Muscle of arm (tissue), 12 donors: ENCODE data around the gene TYW1. TPM values are rescaled to one million over a fixed set of nuclear protein-coding genes. Genes with fewer than 3 reads are reported as not detected.
"Not testable (repeated sequence)": the region's sequence is repeated elsewhere in the genome, so short reads cannot be mapped to it uniquely, and the experiment has no call there.

Source experiments
- DNase-seq: peaks from one replicate; pipeline ENCODE4 v3.0.0-alpha.2; 2013
- polyA plus RNA-seq, 12 donors: library from polyadenylated mRNA; unstranded; fragments of 120-200 nt; gene quantifications; one replicate each; pipeline ENCODE4 v1.2.1, GENCODE V29; 2013; ENCODE audit not compliant: insufficient read length in 12 of 12

The TYW1 gene
- polyA plus RNA-seq, 12 donors, result 11.4 to 21.3 (median 17.3) TPM; not detected in 1

GRCh38 chr7:66980336-66980735, 16.3 kb upstream of the TYW1 start:
- DNase-seq, result not testable (repeated sequence)

- not testable (repeated sequence) for DNase-seq
These were observed 7.1 kb upstream of the TYW1 start for GRCh38 chr7:66989552-66989951.

GRCh38 chr7:66994051-66994450, 2.6 kb upstream of the TYW1 start:
- not testable (repeated sequence) for DNase-seq

DNA sequence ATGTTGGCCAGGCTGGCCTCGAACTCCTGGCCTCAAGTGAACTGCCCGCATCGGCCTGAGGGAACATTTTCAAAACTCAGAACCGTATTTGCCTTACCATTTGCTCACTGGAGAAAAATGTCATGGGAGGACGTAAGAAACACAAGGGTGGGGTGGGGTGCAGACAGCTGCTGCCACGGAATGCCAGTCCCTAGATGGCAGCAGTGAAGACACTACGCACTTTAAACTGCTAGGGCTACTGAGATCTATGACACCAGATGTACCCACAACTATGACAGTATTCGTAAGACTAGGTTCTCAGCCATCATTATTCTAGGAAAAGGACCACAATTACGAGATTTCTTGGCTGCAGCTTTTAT, 2.0 kb upstream of the TYW1 start:
- peak; percentile 31 for DNase-seq

DNA sequence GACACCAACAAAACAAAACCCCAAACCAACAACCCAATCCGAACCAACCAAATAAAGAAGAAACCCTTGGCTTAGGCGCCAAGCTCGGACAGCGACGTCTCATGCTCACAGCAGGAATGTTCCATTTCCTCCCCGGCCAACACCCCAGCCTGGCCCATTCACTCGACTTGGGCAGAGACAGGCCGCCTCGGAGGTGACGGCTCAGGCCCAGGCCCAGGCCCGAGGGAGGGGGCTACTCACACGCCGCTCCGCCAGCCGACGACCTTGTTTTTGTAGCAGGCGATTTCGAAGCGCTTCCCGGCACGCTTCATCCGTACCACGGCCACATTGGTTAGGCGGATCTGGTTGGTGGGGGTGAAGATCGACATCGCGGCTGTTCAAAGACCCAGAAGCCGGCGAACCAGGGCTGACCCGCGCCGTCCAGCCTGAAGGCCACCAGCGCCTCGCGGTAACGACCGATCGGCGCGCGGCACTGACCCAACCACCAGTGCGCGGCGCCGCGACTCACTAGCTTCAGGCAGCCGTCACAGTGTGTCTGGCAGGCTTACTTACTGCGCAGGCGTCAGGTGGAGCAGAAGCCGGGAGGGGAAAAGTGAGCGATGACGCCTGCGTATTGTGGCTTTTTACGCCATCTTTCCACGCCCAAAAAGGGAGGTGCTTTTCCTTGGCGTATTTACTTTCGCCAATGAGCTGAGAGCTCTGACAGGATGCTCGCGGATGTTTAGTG, 1.4 kb upstream of the TYW1 start, which contains the start of gene SBDS:
Gene SBDS, minus strand, starts transcription at position 537 of the 727 bp plus-strand sequence. Its CDS starts 169 bp downstream, at position 368.
- DNase-seq, result peak; percentile 98

DNA sequence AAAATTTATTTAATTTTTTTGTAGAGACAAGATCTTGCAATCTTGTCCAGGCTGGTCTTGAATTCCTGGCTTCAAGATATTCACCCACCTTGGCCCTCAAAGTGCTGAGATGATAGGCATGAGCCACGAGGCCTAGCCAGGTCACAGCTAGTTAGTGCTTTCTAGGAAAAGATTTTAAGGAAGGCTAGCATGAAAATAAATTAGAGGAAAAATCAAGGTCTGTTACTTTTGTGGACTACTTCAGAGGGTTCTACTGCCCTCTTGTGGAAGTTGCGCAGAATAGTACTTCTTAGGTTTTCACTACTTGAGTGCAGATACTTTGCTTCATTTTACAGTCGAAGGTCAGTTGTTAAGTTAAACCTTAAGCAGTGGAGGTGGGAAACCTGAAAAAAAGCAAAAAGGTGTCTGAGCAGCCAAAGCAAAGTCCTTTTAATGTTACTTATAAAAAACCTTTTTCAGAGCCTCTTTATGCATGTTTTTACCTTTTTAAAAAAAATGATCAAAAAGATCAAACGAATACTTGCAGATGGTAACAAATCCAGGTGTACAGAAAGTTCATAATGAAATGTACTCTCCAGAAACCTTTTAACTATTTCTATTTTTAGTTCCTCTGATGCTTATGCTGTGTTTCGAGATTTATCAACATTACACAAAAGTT, 4.1 kb downstream of the TYW1 start:
- DNase-seq, result peak; percentile 16

DNA sequence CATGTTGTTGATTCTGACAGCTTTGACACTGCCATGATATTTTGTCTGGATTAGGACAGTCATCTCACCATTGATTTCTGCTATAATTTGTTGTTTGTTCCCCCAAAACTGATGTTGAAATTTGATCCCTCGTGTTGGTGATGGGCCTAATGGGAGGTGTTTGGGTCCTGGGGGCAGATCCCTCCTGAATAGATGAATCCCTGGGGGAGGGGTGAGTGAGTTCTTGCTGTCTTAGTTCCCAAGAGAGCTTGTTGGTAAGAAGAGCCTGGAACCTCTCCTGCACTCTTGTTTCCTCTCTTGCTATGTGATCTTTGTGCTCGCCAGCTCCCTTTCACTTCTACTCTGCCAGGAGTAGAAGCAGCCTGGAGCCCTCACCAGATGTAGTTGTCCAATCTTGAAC, 7.5 kb downstream of the TYW1 start:
- not testable (repeated sequence) for DNase-seq

GRCh38 chr7:67006965-67007364, 10.3 kb downstream of the TYW1 start:
- DNase-seq, result no peak

- DNase-seq, result no peak
These were observed 11.6 kb downstream of the TYW1 start for GRCh38 chr7:67008260-67008659.

DNA sequence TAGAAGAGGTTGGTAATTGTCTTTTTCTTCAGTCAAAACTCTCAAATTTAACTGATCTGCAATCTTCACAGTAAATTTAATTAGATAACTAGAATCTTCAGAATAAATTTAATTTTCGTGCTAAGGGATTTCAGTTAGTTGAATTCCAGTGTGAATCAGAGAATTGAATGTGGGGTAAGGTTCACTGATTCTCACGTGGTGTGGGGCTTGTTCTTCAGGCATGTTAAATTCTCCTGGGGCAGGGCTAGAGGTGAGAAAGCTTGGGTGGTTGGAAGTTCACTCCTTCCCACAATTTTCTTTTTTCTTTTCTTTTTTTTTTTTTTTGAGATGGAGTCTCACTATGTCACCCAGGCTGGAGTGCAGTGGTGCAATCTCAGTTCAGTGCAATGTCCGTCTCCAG, 13.0 kb downstream of the TYW1 start:
- not testable (repeated sequence) for DNase-seq

GRCh38 chr7:67014076-67014622, 17.5 kb downstream of the TYW1 start:
- not testable (repeated sequence) for DNase-seq

- DNase-seq, result not testable (repeated sequence)
These were observed 21.3 kb downstream of the TYW1 start for GRCh38 chr7:67017971-67018370.

- no peak for DNase-seq
These were observed 22.3 kb downstream of the TYW1 start for GRCh38 chr7:67018940-67019339.

DNA sequence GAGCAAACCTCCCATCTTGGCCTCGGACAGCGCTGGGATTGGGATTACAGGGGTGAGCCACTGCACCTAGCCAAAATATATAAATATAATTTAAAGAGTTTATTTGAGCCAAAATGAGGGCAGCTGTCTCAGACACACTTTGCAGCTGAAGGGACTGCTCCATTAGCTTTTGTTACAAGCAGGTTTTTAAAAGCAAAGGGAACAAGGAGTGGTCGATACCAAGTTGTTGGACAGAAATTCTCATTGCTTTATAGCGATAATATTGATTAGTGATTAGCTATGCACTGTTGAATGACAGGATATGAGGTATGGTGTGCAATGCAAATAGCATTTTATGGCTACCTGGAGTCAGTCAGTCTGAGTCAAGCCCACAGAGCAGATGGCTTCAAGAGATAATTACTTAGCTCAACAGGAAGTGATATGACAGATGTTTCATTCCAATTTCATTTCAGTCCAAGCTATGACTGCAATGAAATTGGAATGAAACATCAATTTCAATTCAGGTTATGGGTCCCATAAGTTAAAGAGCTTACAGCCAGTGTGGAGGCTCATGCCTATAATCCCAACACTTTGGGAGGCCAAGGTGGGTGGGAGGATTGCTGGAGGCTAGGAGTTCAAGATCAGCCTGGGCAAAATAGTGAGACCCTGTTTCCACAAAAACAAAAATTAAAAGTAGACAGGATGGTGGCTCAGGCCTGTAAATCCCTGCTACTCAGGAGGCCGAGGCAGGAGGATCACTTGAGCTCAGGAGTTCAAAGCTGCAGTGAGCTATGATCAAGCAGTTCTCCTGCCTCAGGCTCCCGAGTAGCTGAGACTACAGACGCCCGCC, 23.1 kb downstream of the TYW1 start:
- no peak for DNase-seq

DNA sequence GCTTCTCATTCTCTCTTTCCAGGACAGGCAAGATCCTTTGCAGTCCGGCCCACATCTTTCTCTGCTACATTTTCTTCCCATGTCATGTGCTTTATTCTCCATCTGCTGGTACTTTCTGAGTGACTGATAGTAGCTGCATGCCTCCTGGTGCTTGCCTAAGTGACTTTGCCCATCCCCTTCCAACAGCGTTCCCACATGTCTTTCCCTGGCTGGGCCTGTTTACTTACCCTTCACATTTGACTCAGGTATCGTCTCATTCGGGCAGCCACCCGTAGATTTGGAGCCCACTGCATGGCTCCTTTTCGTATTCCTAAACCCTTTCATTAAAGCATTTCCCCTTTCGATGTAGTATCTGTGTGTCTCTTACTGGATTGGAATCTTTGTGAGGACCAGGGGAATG, 24.6 kb downstream of the TYW1 start:
- DNase-seq, result no peak

DNA sequence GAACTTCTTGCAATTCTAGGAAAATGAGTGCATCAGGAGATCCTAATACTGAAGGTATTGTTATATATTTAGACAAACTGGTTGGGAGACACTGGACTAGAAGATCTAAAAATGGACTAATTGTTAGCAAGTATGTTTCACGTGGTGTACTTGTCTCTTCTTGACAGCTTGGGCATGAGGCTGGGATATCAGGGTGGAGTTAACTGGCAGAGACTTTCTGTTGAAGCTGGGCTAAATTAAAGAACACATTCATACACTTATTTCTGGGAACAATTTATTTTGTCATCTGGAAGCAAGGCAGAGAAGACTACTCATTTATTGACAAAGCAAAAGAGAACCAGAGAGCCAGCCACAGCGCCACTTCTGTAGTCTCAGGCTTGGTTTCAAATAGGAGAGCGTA, 25.9 kb downstream of the TYW1 start:
- DNase-seq, result no peak

GRCh38 chr7:67025459-67025858, 28.8 kb downstream of the TYW1 start:
- DNase-seq, result not testable (repeated sequence)

DNA sequence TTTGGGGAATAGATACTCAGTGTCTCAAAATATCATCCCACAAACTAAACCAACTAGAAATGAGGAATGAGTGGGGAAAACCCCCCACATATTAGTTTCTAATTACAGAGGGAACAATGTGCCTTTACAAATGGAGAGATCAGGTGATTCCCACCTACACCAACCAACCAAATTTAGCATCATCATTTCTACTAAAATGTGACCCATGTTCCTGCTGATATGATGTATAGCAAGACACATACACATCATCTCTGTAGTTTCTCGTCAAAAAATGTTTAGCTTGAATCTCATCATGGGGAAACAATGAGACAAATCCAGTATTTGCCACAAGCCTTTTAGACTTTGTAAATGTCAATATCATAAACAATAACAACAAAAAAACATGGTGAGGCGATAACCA, 35.1 kb downstream of the TYW1 start:
- DNase-seq, result not testable (repeated sequence)

DNA sequence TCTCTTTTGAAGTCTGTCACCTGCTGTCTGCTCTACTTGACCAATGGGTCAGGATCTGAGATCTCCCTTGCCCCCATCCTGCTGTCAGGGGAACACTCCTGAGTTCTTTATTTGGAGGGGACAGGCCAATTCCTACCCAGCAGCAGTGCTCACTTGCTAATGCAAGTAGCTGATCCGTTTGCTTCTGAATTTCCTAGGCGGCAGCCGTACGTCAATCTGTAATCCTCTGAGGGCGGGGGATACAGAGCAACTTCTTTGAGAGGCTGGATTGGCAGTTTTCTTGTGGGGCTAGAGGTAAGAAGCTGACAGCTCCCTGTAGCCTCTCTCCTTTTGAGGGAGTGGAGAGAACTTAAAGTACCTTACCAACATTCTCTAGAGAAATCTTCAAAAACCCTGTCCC, 36.6 kb downstream of the TYW1 start:
- DNase-seq, result no peak

GRCh38 chr7:67036432-67037395, 40.1 kb downstream of the TYW1 start:
- DNase-seq, result not testable (repeated sequence)

- not testable (repeated sequence) for DNase-seq
These were observed 44.2 kb downstream of the TYW1 start for GRCh38 chr7:67040832-67041231.
